Measurements from ENCODE around the gene GRM7. TPM values are rescaled to one million over a fixed set of nuclear protein-coding genes. Genes with fewer than 3 reads are reported as not detected.

The GRM7 gene
- total RNA-seq, 1 experiment from 2014 or later, result not detected

GRCh38 chr3:7307410-7307809, 446.5 kb downstream of the GRM7 start:
- peak; percentile 13 for DNase-seq (ENCODE audit: low spot score)

DNA sequence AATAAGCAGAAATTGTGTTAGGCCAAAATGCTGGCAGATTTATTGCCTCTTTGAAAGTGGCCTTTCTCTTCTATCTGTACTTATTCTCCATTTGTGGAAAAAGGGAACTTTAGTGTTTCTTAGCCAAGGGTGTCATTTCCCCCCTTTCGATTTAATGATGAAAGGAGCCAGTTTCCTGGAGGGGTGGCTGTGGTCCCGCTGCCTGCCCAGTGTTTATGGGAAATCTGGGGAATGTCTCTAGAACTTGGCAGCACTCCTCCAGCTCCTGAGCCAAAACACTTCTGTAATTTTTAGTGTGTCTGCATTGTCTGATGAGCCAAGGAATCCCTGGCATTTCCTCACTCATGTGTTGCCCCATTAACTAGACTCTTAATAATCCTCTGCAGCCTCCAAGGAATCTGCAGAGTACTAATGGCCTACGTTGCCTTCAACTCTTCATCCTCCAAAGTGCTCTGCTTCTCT, 448.8 kb downstream of the GRM7 start:
- DNase-seq (ENCODE audit: low spot score), result no peak

GRCh38 chr3:7315037-7315436, 454.1 kb downstream of the GRM7 start:
- no peak for DNase-seq (ENCODE audit: low spot score)

DNA sequence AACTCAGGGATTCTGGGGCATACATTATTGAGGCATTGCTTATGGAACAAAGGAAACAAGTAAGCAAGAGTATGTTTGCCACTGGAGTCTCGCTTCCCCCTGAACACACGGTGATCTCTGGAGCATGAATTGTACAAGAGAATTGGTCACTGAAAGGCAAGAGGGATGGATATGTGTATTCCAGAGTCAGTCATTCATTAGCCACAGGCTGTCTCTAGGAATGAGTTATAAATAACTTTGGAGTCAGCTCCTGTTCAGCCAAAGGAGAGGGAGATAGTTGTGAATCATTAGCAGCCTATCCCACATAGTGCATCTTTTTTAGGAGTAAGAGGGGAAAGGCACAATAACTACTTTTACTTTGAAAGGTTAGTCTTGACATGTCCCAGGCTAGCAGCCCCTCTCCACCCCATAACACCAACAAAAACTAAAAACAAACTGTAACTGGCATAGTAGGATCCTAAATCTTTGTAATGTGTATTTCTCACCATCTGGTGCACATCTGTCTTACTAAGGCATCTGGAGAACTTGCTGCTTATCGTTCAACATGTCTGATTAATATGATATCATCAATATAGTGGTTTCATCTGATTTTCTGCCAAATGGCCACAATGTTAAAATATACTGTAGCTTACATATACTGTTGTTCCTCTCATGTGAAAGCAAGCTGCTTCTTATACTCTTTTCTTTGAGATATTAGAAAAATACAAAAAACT, 462.2 kb downstream of the GRM7 start:
- DNase-seq (ENCODE audit: low spot score), result no peak

DNA sequence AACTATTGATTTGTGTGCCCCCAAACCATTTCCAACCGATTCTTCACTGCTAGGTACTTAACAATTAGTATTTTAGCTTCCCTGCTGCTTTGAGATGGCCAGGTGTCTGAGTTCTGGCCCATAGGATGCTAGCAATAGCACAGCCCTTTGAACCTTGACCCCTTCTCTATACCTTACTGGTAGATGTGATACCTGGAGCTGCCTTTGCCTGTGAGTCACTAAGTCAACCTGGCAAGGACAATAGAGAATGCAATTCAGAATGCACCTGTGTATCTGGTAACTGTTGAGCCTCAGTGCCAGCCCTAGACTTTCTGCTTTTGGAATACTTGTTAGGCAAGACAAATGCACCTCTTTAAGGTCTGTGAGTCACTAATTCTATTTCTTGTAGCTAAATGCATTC, 467.4 kb downstream of the GRM7 start:
- DNase-seq (ENCODE audit: low spot score), result no peak

DNA sequence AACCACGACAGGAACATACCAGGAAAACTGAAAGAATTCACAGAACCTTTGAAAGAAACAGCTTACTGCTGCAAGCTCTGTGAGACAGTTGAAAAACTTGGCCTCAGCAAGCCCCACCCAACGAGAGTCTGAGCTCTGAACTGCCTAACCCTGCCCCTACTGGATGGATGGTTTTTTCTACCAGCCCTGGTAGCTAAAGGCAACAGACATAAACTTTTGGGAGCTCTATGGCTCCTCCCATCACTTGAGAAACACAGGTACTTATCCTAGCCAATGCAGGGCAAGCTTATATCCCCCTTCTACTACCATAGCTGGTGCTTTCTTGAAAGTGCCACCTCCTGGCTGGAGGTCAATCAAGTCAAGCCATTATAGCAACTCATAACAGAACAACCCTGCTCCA, 471.8 kb downstream of the GRM7 start:
- DNase-seq (ENCODE audit: low spot score), result no peak

- DNase-seq (ENCODE audit: low spot score), result no peak
Observed at GRCh38 chr3:7333125-7333524, 472.2 kb downstream of the GRM7 start.

DNA sequence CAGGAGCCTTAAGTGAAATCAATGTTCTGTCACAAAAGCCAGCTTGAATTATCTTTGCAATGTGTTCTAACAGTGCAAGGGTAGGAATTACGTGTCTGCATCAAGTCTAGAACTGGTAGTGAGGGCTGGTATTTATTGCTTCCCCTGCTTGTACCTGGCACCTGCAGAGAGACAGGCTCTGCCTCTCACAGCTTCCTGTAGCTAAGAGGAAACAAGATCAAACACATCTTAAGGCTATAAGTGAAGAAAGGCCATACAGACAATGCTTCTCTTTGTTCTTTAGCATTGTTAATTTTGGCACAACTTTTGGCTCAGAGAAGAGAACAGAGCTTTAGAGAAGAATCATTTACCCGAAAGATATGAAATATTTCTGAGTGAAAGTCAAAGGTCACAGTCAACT, 479.9 kb downstream of the GRM7 start:
- no peak for DNase-seq (ENCODE audit: low spot score)

- DNase-seq (ENCODE audit: low spot score), result no peak
Observed at GRCh38 chr3:7346364-7346763, 485.4 kb downstream of the GRM7 start.

DNA sequence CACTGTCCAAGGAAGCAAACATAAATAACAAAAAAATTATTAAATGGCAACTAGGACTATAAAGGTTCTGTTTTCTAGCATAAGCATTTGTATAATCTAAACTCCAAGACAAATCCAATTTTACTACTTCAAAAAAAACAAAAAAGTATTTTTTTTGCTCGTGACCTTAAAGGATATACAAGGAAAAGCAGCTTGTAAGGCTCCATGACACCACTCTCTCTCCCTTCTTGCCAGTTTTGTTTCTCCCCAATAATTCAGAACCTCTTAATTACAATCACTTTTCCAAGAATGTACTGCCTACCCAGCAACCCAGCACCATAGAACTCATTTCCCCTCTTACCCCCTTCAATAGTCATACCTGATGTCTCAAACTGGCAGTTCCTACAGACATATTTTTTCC, 496.2 kb downstream of the GRM7 start:
- no peak for DNase-seq (ENCODE audit: low spot score)

- no peak for DNase-seq (ENCODE audit: low spot score)
Observed at GRCh38 chr3:7367968-7368367, 507.1 kb downstream of the GRM7 start.

- DNase-seq (ENCODE audit: low spot score), result no peak
Observed at GRCh38 chr3:7368597-7368996, 507.7 kb downstream of the GRM7 start.

- DNase-seq (ENCODE audit: low spot score), result no peak
Observed at GRCh38 chr3:7371693-7372572, 511.0 kb downstream of the GRM7 start.

- no peak for DNase-seq (ENCODE audit: low spot score)
Observed at GRCh38 chr3:7377103-7377502, 516.2 kb downstream of the GRM7 start.

GRCh38 chr3:7381741-7382140, 520.8 kb downstream of the GRM7 start:
- DNase-seq (ENCODE audit: low spot score), result no peak

DNA sequence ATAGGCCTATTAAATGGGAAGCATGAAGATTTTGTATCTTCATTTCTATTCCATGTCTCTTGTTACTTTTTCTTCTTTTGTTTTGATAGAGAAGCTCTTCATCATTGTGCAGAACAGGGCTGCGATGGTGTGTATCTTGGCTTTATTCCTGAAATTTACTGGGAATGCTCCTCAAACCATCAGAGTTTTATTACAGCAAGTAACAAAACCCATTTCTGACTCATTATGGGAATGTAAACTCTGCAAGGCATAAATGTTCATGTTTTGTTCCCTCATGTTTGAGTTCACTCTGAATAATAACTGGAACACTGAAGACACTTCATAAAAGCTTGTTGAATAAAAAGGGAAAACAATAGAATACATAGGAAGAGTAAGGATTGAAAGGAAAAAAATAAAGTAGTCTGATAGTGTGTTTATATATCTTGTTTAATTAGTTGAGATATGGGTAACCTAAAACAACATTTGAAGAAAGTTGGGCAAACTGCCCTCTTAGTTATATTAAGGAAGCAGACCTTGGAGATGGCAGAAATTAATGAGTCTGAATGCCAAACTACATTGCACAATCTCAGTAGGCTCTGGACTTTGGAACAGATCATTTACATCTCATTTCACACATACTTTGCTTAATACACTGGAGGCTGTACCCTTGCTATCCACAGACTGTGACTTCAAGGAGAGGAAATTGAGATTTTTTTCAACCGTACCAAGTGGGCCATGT, 521.5 kb downstream of the GRM7 start:
- DNase-seq (ENCODE audit: low spot score), result no peak

- no peak for DNase-seq (ENCODE audit: low spot score)
Observed at GRCh38 chr3:7385635-7386034, 524.7 kb downstream of the GRM7 start.

DNA sequence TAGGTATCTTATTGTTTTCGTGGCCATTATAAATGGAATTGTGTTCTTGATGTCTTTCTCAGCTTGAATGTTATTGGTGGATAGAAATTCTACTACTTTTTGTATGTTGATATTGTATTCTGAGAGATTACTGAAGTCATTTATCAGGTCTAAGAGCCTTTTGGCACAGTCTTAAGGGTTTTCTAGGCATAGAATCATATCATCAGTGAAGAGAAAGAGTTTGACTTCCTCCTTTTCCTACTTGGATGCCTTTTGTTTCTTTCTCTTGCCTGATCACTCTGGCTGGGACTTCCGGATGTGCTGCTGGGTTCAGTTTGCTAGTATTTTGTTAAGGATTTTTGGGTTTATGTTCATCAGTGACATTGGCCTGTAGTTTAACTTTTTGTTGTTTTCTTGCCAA, 527.1 kb downstream of the GRM7 start:
- DNase-seq (ENCODE audit: low spot score), result no peak

DNA sequence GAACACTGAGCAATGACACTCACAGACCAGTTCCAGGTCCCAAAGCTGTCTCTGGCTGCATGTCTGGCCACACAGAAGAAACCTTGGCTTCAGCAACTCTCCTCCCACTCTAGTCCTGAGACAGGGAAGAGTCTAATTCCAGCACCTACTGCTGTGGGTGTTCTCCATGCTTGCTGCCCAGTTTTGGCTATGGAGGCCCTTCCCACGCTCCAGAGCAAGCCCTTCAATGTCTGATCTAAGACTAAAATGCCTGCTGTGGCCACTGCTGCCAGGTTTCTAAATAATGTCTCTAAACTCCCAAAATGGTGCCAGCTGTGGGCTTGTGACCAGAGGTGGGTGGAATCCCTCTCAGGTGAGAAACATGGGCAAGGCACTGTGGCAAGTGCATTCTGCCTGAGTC, 531.3 kb downstream of the GRM7 start:
- DNase-seq (ENCODE audit: low spot score), result no peak

DNA sequence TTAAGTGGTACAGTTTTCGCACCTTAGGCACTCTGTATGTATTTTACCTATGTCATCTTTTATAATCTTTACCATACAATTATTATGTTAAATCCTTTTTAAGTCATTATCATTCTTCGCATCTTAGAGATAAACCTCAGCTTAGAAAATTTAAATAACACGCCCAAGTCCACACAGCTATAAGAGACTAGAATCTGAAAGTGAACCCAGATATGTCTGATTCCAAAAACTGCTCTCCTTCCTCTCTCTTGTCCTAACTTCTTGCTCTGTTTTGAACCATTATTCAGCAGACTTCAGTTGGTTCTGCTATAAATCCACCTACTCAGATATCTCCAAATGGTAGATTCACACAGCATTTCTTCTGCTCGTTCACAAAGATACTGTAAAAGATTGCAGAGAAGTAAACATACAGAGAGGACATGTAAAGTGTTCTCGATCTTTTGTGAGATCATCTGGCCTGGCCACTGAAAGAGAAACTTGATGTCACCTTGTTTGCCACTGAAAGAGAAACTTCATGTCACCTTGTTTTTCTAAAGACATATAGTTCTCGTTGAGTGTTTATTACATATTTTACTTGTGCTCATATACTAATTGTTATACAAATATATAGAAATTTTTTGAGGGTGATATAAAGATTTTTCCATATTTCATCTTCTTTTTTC, 533.2 kb downstream of the GRM7 start:
- no peak for DNase-seq (ENCODE audit: low spot score)

DNA sequence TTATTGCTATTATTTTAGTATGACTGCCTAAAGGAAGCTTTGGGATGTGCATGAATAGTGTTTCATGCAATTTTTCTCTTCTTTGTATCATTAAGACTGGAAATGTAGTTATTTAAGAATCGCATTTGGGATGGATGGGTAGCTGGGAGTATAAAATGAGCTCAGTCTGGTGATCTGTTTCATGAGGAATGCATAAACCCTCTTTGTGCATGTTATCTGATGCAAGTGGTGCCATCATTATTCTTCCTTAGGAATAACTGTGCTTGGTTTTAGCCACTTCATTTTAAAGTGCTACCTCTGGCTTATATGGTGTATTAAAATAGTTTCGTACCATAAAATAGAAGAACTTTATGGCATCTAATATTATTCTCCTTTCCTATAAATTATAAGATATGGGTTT, 535.6 kb downstream of the GRM7 start:
- DNase-seq (ENCODE audit: low spot score), result no peak

GRCh38 chr3:7397097-7397496, 536.2 kb downstream of the GRM7 start:
- no peak for DNase-seq (ENCODE audit: low spot score)
